GM21390 (cell line): Measurements from ENCODE around the gene CHST11.

Experiments used
- ATAC-seq: cut with Tn5 transposase; IDR thresholded peaks from one replicate; pipeline ENCODE4 v1.9.1; 2021; ENCODE audit not compliant: unreplicated experiment

Gene CHST11

DNA sequence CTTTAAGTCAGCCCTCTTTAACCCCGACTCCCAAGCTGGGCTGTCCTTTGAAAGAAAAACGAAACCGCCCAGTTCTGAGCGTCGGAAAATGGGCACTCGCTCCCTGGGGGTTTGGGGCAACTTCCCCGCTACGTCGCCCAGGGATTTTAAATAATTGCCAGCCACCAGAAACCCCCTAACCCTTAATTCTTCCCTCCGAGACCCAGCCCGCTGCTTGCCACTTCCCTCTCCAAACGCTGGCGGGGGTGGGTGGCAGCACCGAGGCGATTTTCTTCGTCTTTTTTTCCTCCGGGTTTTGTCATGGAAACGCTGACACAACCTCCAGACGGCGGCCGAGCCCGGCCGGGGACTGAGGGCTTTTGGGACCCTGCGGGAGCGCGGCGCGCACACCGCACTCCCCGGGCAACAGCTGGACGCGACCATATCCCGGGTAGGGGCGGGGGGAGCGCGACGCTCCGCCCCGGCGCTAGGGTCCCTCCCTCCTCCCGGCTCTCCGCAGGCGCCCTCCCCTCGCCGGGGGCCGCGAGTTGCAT lies at the start of gene CHST11:
CHST11 (plus strand) TSS at position 532 of the 533 bp plus-strand sequence.
- ATAC-seq, result peak; percentile 59

GRCh38 chr12:104407438-104407837 lies 49.3 kb upstream of the CHST11 start:
- ATAC-seq, result no peak

DNA sequence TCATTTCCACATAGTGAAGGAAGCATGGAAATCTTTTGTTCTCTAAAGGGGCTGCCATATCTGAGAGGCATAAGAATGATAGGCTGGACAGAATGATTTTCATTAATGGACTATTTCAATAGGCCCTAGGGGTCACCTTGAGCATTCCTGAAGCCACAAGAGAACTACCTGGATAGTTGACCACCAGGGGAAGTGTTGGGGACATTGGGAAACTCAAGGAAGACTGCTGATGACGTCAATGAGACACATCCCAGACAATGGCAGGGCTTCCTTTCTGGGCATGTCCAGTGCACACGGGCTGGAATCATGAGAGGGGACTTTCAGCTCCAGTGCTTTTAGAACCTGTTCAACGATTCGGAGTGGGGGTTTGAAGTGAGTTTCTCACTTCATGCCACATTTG lies 48.8 kb upstream of the CHST11 start:
- ATAC-seq, result no peak

GRCh38 chr12:104410326-104410725 lies 46.4 kb upstream of the CHST11 start:
- no peak for ATAC-seq

GRCh38 chr12:104410786-104411185 lies 46.0 kb upstream of the CHST11 start:
- no peak for ATAC-seq

DNA sequence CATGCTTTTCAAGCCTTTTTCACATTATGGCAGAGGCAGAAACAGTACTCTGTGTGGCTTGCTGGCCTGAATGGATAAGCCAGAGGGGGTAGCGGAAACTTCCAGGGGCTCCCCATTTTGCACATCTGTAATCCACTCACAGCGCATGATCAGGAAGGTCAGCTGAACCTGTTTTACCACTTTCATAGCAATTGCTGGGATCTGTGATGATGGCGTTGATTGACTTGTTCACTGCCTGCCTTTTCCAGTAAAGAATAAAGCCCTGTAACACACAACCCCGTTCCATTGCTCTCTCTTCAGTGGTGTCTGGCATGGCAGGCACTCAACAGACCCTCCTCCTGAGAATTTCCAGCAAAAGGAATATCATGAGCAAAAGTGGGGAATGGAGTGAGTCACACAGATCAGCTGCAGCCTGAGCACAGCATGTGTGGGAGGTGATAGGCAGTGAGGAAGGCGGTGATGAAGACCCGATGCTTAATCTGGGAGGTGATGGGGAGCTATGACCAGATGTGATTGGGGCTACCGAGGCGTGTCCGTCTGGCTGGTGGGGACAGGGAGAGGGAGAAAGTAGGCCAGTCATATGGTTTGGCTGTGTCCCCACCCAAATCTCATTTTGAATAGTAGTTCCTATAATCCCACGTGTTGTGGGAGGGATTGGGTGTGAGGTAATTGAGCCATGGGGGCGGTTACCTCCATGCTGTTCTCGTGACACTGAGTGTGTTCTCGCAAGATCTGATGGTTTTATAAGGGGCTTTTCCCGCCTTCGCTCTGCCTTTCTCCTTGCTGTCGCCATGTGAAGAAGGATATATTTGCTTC lies 44.7 kb upstream of the CHST11 start:
- ATAC-seq, result no peak

DNA sequence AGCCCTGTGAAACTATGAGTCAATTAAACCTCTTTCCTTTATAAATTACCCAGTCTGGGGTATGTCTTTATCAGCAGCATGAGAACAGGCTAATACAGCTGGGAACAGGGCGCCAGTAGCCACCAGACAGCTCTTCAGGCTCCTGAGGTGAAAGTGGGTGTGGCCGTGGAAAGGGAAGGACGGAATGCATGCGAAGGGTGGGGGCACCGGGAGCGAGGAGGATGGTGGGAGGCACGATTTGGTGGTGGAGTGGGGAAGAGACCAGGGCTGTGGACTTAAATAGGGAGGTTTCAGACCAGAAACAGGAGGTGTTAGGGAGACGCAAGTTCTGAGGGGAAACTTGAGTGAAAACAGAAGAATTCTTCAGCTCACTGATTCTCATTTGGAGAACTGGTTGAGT lies 44.1 kb upstream of the CHST11 start:
- ATAC-seq, result no peak

DNA sequence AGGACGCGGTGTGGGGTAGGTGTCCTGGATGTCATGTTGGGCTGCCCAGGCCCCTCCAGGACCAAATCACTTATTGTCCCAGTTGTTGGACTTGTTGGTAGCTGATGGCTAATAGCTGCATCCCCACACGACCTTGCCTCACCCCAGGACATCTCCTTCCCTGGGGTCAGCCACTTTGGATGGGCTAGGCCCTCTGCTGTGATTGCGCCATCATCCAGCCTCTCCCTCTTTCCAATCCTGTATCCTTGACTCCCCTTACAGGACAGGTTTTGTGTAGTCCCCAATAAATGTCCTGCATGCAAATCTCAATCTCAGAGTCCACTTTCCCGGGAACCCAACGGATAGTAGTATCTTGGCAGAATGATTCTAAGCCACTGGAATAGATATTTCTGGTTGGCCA lies 43.4 kb upstream of the CHST11 start:
- no peak for ATAC-seq

DNA sequence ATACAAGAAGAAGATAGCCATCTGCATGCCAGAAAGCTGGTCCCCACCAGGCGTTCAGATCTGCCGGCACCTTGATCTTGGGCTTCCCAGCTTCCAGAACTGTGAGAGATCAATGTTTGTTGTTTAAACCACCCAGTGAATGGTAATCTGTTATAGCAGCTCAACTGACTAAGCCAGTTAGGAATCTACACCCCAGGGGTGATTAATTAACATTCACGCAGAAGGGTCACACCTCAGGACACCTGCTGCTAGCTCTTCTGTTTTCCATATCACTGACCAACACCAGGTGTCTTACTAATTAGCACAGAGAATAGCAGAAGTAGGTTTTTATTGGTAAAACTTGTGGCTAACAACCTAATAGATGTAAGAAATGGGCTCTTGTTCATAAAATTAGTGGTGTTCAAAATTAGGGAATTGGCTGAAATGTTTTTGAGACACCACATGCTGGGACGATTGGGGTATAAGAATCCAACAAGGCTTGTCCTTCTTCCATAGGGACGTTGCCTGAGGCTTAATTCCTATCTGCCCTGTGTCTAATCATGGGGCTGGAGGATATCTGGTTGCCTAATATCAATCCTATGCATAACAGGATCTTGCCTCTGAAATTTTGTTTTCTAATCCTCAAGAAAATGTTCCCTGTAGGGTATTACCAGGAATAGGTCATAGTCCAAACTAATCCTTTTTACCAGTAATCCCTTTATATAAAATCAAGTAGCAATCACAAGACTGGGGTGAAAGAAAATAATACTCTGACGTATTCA lies 42.0 kb upstream of the CHST11 start:
- no peak for ATAC-seq

DNA sequence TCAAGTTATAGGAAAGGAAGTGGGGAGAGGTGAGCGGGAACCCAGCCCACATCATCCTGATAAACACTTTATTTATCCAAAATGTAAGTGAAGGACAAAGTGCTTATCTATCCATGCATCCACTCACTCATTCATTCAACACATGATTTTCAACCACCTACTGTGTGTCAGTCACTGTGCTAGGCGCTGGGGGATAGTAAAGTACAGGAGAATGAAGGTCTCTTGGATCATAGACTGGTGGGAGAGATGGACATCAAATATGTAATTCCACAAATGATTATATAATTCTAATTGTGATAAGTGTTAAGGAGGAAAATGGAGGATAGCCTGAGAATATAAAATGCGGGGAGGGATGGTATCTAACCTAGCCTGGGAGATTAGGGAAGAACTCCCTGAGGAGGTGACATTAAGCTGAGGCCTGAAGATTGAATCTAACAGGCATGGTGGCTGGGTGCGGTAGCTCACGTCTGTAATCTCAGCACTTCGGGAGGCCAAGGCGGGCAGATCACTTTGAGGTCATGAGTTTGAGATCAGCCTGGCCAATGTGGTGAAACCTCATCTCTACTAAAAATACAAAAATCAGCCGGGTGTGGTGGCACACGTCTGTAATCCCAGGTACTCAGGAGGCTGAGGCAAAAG lies 41.3 kb upstream of the CHST11 start:
- ATAC-seq, result no peak

GRCh38 chr12:104416136-104416535 lies 40.6 kb upstream of the CHST11 start:
- ATAC-seq, result no peak

- no peak for ATAC-seq
These were observed 40.2 kb upstream of the CHST11 start for GRCh38 chr12:104416585-104416984.

DNA sequence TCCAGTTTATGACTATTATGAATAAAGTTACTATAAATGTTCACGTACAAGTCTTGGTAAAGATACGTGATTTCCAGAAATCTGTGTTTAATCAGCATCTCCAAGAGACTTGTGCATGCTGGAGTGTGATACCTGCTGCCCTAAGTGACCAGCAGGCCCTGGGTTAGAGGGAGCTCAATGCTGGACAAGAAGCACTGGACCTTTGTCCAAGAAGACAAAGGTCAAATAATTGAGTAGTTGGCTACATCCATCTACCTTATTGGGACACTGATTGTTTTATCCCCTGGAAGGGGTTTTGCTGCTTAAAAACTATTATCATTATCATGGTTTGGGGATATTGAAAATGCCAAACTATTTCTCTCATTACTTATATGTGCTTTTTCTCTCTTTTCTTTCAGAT lies 37.0 kb upstream of the CHST11 start:
- no peak for ATAC-seq

DNA sequence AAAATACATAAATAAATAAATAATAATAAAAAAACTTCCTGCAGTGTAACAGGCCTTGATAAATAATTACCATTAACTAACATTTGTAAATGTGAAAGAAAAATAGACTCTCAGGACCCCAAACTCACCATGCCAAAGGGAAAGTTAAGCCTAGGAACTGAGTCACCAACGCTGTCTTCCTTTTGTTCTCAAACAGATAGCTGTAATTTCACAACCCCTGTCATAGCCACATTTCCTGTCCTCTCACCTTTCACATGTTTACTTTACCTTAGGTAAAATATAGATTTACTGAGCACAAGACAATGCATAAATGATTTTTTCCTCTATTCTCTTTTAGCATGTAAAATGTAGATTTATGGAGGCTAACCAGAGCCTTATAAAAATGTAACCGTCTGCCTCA lies 35.9 kb upstream of the CHST11 start:
- ATAC-seq, result no peak

DNA sequence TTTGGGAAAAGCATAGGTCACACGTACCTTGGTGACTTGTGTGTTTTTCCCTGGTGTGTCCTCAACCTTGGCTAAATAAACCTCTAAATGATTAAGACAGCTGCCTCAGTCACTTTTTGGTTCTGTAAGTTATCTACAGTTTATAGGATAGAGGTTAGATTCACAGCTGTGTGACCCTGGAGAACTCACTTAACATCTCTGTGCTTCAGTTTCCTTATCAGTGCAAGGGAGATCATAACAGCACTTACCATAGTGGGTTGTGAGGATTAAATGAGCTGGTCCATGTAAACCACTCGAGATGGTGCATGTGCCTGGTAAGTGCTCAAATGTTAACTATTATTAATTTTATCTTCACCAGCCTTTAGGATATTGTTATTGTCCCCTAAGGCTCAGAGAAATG lies 35.4 kb upstream of the CHST11 start:
- no peak for ATAC-seq

GRCh38 chr12:104422441-104422840 lies 34.3 kb upstream of the CHST11 start:
- ATAC-seq, result no peak

DNA sequence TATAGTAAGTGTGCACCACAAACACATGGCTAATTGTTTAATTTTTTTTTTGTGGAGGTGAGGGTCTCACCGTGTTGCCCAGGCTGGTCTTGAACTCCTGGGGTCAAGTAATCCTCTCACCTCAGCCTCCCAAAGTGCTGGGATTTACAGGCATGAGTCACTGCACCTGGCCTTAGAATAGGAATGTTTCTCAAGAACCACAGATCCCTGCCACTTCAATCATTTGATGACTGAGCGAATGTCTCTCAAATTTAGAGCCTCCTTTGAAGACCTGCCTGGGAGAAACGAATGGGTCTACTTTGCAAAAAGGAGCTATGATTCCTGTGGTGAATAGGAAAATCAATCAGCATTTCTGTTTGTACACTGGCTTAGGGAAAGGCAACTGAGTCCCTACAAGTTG lies 33.5 kb upstream of the CHST11 start:
- no peak for ATAC-seq

GRCh38 chr12:104423809-104424208 lies 32.9 kb upstream of the CHST11 start:
- no peak for ATAC-seq

GRCh38 chr12:104424955-104425354 lies 31.8 kb upstream of the CHST11 start:
- ATAC-seq, result no peak

- no peak for ATAC-seq
These were observed 31.1 kb upstream of the CHST11 start for GRCh38 chr12:104425614-104426013.

GRCh38 chr12:104426926-104427546 lies 29.7 kb upstream of the CHST11 start:
- ATAC-seq, result no peak
